ENCODE results near the gene CPNE4.

Gene CPNE4

GRCh38 chr3:131957511-131957910, 77.3 kb downstream of the CPNE4 start:
- no peaks in the 10 kb centered on the region for H3K27me3 ChIP-seq (ENCODE audit: insufficient read depth, low read depth)
- no peak overlapping the region for H3K4me3 ChIP-seq (IDR thresholded peaks at IDR 0.05; ENCODE audit: insufficient read depth, low read depth, low read length)
- H4K20me1 ChIP-seq (ENCODE audit: insufficient read depth) = no peaks in the 10 kb centered on the region
- no peak overlapping the region for H2AFZ ChIP-seq (ENCODE audit: low read depth)
- no peaks in the 10 kb centered on the region for H3K79me2 ChIP-seq (ENCODE audit: insufficient read depth, low read depth)
- H3K9ac ChIP-seq = no peak overlapping the region
- no peak overlapping the region for H3K4me2 ChIP-seq
- H3K27ac ChIP-seq = no peak overlapping the region
- no peak for TF ChIP-seq CTCF (conservative IDR thresholded peaks at IDR 0.05; ENCODE audit: low read depth, low read length)
- peaks cover 3% of the 10 kb centered on the region for H3K4me1 ChIP-seq (ENCODE audit: low read depth, poor library complexity, severe bottlenecking)
- no peaks in the 10 kb centered on the region for H3K36me3 ChIP-seq (ENCODE audit: insufficient read depth)

GRCh38 chr3:131948806-131949205, 86.0 kb downstream of the CPNE4 start:
- no peak overlapping the region for H2AFZ ChIP-seq (ENCODE audit: low read depth)

GRCh38 chr3:131944676-131945075, 90.1 kb downstream of the CPNE4 start:
- no peak overlapping the region for H2AFZ ChIP-seq (ENCODE audit: low read depth)
- TF ChIP-seq CTCF (conservative IDR thresholded peaks at IDR 0.05; ENCODE audit: low read depth, low read length) = no peak
- H3K4me2 ChIP-seq = no peak overlapping the region
- H3K4me3 ChIP-seq (IDR thresholded peaks at IDR 0.05; ENCODE audit: insufficient read depth, low read depth, low read length) = no peak overlapping the region
- H3K9ac ChIP-seq = no peak overlapping the region
- no peaks in the 10 kb centered on the region for H4K20me1 ChIP-seq (ENCODE audit: insufficient read depth)
- no peaks in the 10 kb centered on the region for H3K79me2 ChIP-seq (ENCODE audit: insufficient read depth, low read depth)
- H3K36me3 ChIP-seq (ENCODE audit: insufficient read depth) = no peaks in the 10 kb centered on the region
- no peaks in the 10 kb centered on the region for H3K27me3 ChIP-seq (ENCODE audit: insufficient read depth, low read depth)
- H3K4me1 ChIP-seq (ENCODE audit: low read depth, poor library complexity, severe bottlenecking) = no peaks in the 10 kb centered on the region
- no peak overlapping the region for H3K27ac ChIP-seq

More at GRCh38 chr3:131948806-131949205, 86.0 kb downstream of the CPNE4 start:
- no peak for TF ChIP-seq CTCF (conservative IDR thresholded peaks at IDR 0.05; ENCODE audit: low read depth, low read length)
- Histone ChIP-seq H3K27ac (no peak overlapping the region), H3K27me3 (ENCODE audit: insufficient read depth, low read depth) (no peaks in the 10 kb centered on the region), H3K36me3 (ENCODE audit: insufficient read depth) (no peaks in the 10 kb centered on the region), H3K79me2 (ENCODE audit: insufficient read depth, low read depth) (no peaks in the 10 kb centered on the region), H3K4me2 (no peak overlapping the region), H3K4me1 (ENCODE audit: low read depth, poor library complexity, severe bottlenecking) (no peaks in the 10 kb centered on the region), H3K9ac (no peak overlapping the region), H3K4me3 (IDR thresholded peaks at IDR 0.05; ENCODE audit: insufficient read depth, low read depth, low read length) (no peak overlapping the region), H4K20me1 (ENCODE audit: insufficient read depth) (no peaks in the 10 kb centered on the region)

GRCh38 chr3:131933665-131934064, 101.1 kb downstream of the CPNE4 start:
- Histone ChIP-seq H3K4me1 (ENCODE audit: low read depth, poor library complexity, severe bottlenecking) (no peaks in the 10 kb centered on the region), H2AFZ (ENCODE audit: low read depth) (no peak overlapping the region), H3K4me3 (IDR thresholded peaks at IDR 0.05; ENCODE audit: insufficient read depth, low read depth, low read length) (no peak overlapping the region), H3K9ac (no peak overlapping the region), H3K4me2 (no peak overlapping the region), H3K36me3 (ENCODE audit: insufficient read depth) (no peaks in the 10 kb centered on the region), H3K27me3 (ENCODE audit: insufficient read depth, low read depth) (no peaks in the 10 kb centered on the region), H4K20me1 (ENCODE audit: insufficient read depth) (no peaks in the 10 kb centered on the region), H3K79me2 (ENCODE audit: insufficient read depth, low read depth) (no peaks in the 10 kb centered on the region), H3K27ac (no peak overlapping the region)
- no peak for TF ChIP-seq CTCF (conservative IDR thresholded peaks at IDR 0.05; ENCODE audit: low read depth, low read length)

Data from KMS-11 (cell line).